ENCODE measurements around the gene CTAGE15.
A peak's percentile ranks its signal among the peaks of the same experiment; 100 is the strongest.
"Not testable (repeated sequence)": the region's sequence is repeated elsewhere in the genome, so short reads cannot be mapped to it uniquely, and the experiment has no call there.

DNA sequence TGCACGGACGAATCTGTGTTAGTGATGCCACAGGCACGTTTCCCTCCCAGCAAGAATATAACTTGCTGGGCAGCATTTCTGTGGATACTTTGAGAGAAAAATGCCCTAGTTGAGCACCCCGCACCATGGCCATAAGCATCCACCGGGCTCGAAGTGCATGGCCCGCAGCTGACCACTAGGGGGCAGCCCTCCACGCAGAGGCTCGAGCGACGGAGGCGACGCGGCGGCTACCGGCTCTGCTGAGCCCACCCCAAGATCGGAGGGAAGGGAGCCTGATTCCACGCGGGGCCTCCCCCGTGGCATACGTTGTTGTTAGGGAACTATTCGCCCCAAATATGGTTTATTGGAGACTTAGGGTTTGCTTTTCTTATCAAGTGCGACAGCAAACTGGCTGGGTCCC, 48.5 kb downstream of the CTAGE15 start:
- TF ChIP-seq CTCF (IDR thresholded peaks at IDR 0.05): peak in 1 of 3 donors; percentile 18
- not testable (repeated sequence) for TF ChIP-seq POLR2A, EP300 (IDR thresholded peaks at IDR 0.05)

Measured in ovary (tissue), 3 donors.